Non-pigmented ciliary epithelial cell (primary cell): ENCODE data around the gene CARD6.
"Not testable (repeated sequence)": the region's sequence is repeated elsewhere in the genome, so short reads cannot be mapped to it uniquely, and the experiment has no call there.

Source experiments
- DNase-seq: peaks from one replicate; pipeline ENCODE4 v3.0.0-alpha.2; 2010; ENCODE audit warnings: low read depth

Gene CARD6

DNA sequence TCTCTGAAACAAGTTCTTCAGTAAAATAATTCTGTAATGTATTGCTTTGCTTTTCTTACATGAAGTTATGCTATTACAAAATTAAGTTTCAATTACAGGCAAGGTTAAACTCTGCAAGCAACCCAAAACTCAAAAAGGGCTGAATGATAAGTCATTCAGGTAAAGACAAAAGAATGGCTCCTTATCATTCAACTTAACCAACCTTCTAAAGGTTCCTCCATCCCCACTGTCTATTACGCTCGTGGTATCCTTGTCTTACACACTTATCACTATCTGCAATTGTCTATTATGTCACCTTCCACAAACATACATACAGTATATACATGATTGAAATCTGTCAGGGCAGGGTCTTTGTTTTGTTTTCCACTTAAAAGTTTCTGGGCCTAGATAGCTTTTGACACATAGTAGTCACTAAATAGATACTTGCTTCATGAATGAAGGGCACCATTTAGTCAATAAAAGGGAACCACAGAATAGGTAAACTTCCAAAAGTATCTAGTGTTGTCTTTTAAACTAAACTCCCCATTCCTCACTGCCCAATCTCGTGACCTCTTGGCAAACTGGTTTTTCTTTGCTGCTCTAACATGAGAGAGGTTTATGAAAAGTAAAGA lies 13.0 kb upstream of the CARD6 start:
- DNase-seq = no peak

DNA sequence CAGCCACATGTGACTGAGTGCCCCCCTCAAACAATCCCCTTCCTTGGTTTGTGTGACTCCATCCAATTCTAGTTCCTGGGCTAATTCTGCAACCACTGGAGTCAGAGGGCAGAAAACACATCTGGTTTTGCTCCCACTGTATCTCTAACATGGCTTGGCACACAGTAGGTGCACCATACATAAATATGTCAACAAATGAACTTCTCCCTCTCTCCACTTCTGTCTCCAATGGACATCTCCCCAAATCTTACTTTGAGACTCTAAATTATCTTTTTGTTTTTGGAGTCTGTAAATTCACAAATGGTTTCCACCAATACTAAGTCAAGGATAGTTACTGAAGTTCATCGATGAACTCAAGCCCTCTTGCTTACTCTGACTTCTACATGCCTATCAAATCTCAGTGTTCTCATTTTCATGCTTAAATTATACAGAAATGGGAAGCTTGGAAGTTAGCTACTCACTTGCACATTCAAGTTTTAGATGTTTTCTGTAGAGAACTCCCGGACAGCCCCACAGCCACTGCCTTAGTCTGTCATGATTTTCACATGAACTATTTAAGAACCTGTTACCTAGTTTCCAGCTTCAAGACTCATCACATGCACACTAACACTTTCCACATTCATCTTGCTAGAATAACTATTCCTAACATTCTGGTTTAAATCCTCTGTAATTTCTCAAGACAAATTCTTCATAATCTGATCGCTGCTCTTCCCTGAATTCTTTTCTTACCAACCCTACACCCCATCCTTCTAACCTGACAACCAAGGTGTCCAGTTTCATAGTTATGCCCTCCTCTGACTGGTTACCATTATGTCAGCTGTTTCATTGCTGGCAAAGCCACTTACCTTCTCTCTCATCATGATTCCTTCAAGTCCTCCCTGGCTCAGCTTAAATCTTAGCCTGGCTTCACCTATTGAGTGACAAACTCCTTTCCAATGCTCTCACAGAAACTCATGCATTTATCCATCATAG lies 12.2 kb upstream of the CARD6 start:
- DNase-seq = no peak

DNA sequence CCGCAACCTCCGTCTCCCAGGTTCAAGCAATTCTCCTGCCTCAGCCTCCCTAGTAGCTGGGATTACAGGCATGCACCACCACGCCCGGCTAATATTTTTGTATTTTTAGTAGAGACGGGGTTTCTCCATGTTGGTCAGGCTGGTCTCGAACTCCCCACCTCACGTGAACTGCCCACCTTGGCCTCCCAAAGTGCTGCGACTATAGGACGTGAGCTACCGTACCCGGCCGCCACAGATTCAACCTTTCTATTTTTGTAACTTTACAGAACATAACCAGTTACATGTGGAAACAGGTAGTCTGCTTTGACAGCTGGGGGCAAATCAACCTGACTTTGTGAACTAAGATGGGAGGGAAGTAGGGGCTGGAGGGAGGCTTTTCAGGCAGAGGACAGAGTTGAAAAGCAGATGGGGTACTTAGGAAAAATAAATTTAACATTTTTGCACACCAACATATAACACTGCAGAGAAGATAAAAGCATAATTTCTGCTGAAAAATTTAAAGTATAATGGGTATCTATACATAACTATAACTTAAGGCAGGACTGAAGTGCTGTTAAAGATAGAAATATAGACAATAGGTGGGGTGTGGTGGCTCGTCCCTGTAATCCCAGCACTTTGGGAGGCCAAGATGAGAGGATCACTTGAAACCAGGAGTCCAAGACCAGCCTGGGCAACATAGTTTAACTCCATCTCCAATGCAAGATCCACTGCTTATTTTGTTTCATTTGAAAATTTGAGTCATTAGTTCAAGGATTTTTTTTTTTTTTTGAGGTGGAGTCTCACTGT lies 11.2 kb upstream of the CARD6 start:
- no peak for DNase-seq

DNA sequence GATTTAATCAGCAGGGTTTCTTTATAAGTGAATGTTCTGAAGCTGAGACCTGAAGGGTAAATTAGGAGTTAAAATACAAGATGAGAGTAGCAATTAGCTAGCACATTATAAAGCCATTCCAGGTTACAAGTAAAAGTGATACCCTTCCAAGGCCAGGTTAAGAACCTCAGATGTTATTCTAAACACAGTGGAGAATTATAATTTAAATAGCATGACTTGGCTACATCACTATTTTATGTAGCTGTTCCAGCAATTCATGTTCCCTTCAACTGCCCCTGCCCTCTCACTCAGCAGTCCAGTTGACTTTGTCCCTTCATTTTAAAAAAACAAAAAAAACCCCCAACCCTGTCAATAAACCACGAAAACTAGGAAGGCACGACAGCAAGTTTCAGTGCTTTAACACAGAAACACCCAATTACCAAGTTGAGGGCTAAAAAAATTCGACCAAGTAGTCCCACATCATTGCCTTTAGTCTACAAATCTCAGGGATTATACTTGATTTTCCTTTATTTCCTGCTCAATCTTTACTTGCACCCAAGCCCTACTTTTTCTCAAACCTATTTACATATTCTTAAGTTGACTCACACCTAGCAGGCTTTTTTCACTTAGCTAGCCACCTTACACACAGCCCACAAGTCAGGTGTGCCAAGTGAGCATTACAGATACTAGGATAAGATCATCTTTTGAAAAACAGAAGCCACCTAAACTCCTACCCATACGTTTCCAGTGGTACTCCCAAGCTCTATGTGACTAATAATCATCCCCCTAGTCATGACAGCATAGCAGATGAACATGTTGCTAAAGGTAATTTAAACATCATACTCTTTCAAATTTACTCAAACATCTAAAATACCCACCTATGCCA lies 9.6 kb upstream of the CARD6 start:
- no peak for DNase-seq

DNA sequence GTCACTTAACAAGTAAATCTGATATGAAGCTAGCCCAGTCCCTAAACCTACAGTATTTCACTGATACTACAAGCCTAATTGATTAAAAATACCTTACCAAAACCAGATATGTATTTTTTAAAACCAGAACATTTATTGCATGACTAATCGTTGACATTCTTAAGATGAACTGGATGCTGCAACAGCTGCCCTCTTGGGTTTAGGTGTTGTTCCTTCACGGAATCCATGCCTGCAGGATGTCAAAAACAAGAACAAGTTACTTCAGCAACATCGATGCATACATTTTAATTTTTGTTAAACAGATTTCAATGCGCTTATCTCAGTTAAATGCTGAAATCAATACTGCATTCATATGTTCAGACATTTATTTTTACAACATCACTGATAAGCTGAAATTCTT lies 8.8 kb upstream of the CARD6 start:
- DNase-seq = no peak

DNA sequence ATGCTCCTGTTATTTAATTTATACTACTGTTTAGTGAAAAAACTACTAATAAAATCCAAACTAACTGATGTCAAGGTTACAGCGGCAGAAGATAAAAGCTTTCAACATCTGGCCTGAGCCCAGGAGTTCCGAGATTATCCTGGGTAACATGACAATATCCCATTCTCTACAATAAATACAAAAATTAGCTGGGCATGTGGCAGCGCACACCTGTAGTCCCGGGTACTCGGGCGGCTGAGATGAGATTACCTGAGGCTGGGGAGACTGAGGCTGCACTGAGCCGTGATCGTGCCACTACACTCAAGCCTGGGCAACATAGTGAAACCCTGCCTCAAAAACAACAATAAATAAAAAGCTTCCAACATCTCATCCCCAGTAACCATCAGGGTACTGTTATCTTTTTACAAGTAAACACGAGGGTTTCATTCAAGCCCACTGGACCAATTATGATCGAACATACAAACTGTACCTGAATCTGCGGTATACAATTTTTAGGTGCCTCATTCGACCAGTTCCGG lies 7.4 kb upstream of the CARD6 start:
- DNase-seq = no peak

DNA sequence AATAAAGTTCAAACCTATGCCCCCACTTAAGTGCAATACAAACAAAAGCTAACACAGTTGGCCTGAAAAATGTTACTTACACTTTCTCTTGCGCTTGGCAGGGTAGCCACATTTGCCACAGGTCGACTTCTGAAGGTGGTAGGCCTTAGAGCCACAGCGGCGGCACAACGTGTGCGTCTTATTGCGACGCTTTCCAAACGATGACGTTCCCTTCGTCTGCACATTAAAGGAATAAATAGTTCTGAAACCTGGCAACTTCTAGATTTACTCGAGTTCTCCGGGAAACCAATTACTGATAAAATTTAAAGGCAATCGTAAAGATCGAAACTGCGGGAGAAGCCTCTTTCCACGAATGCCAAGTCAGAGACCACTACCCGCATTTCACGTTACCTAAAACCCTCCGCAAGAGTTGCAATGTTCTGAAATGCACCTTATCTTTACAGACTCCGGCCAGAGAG lies 6.7 kb upstream of the CARD6 start:
- no peak for DNase-seq

DNA sequence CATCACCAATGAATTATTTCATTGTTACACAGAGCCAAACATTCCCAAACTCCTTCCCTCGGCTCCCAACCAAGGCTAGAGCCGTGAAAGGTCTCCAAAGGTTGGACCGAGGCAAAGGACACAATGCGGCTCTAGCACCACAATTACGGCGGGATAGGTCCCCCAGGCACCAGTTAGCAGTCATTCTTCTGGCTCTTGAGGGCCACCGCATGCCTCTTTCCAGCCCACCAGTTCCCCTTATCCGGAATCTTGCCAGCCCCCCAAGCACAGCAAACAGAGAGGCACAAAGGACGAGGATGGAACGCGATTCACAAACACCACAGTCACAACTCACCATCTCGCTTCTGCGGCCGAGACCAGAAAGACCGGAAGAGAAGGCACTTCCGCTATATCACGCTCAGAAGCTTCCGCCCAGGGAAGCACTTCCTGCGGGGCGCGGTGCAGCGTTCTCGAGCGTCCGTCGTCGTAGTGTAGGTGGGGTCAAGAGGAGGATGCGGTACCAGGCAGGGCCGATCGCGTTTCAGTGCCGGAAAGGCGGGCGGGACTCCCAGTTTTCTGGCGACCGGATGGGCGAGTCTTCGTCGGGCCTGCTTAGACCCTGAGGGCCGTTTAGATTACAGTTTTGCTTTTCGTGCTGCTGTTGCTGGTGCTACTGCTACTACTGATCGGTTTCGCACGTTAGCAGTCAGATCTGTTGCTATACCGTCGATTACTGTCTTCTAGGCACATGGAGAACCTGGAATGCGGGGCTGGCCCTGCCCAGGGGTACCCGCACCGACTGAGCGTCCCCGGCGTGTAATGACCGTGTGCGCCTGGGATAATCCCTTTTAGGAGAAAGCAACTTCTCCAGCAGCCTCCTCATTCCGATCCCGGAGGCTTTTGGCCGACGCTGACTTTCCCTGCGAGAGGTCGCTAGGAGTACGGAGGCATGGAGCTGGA lies 6.0 kb upstream of the CARD6 start, which contains the start of gene RPL37:
Gene RPL37, minus strand, starts transcription at position 374 of the 939 bp plus-strand sequence. Its CDS starts 37 bp downstream, at position 337.
- peak; percentile 89 for DNase-seq

DNA sequence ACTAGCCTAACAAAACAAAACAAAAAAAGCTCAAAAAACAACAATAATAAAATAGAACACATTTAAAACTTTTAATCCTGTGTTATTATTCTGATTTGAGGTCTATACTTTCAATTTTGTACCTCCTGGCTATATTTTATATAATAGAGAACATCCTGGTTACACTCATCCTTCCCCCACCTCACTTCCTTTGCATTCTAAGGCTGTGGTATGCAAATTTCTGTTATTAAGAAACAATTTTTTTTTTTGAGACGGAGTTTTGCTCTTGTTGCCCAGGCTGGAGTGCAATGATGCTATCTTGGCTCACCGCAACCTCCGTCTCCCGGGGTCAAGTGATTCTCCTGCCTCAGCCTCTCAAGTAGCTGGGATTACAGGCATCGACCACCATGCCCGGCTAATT lies 3.1 kb upstream of the CARD6 start:
- DNase-seq = no peak

DNA sequence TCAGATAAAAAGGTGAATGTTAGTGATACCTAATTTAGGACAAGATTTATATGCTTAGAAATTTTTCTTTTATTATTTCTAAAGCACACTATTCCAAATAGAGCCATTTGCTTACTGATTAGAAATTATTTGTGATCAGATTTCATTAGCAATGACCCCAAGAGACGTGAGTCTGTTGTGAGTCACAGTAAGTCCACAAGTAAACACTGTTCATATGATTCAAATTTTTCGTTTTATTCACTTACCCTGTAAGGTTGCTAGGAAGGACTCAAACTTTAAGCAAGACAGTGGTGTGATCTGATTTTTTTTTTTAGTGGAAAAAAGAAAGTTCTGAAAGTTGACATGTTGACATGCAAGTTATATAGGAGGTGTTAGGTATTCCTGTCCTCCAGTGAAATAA lies 1.2 kb downstream of the CARD6 start:
- DNase-seq = no peak

DNA sequence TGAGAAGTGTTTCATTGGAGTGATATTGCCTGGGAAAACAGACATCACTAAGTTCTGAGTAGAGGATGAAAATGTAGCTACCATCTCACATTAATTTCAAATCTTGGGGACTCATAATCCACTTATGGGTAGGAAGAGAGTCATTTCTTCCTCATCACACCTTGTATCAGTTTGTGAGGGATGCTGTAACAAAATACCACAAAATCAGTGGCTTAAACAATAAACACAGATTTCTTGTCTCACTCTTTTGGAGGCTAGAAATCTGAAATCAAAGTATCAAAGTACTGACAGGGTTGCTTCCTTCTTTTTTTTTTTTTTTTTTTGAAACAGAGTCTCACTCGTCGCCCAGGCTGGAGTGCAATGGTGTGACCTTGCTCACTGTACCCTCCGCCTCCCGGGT lies 3.4 kb downstream of the CARD6 start:
- DNase-seq = no peak

DNA sequence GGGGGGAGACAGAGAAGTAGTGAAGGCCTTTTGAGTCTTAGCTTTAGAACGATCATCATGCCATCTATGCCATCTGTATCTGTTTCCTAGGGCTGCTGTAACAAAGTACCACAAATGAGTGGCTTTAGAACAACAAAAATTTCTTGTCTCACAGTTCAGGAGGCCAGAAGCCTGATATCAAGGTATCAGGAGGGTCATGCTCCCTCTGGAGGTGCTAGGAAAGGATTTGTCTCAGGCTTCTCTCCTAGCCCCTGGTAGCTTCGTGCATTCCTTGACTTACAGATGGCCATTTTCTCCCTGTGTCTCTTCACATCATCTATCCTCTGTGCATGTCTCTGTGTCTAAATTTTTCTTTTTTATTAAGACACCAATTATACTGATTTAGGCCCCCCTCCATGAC lies 5.2 kb downstream of the CARD6 start:
- no peak for DNase-seq

DNA sequence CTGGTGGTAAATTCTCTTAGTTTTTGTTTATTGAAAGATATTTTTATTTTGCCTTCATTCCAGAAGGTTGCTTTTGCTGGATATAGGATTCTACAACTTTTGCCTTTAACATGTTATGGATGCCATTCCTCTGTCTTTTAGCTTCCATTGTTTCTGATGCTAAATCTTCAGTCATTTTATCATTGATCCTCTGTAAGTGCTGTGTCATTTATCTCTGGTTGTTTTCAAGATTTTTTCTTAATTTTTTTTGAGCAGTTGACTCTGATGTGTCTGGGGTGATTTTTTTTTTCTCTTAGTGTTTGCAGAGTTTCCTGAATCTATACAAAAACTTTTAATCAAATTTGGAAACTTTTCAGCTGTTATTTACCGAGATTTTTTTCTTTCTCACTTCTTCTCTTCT lies 6.4 kb downstream of the CARD6 start:
- DNase-seq = no peak

DNA sequence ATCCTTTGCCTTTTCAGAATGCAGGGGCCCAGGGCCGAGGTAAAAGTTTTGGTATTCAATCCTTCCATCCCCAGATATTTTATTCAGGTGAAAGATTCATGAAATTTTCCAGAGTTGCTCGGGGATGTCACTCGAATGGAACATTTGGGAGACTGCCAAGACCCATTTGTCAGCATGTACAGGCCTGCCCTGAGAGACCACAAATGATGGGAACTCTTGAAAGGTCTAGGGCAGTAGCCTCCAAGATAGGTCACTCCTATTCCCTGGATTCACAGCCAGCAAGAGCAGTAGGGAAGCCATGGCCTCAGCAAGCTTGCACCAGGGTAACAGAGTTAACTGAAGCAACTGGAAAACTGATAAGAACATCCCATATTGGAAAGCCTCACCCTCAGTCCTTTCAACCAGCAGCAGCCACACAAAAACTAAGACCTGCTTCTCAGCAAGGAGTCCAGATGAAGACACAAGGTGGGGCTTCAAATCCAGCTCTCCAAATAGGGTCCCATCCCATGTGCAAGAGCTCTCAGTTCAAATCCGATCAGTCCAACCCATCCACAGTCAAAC lies 12.5 kb downstream of the CARD6 start:
- DNase-seq = no peak

DNA sequence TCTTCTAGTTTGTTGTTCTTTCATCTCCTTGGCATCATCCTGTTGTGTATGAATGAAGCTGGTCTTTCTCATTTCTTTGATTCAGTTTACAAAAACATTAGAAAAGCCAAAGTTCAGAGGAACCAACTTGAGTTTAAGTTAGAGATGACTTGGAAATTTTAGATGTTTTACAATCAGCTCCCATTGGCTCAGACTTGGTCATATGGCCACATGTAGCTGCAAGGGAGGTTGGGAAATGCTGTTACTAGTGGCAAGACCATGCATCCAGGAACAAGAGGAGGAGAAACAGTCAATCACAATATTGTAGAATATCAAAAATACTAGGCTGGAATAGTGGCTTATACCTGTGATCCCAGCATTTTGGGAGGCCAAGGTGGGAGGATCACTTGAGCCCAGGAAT lies 19.5 kb downstream of the CARD6 start:
- no peak for DNase-seq

DNA sequence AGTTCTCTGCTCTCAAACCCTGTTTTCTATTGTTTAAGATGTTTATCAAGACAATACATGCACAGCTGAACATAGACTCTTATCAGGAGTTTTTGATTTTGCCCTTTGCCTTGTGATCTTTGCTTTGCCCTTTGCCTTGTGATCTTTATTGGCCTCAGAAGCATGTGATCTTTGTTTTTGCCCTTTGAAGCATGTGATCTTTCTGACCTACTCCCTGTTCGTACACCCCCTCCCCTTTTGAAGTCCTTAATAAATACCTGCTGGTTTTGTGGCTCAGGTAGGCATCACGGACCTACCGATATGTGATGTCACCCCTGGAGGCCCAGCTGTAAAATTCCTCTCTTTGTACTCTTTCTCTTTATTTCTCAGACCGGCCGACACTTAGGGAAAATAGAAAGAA lies 23.8 kb downstream of the CARD6 start:
- not testable (repeated sequence) for DNase-seq

DNA sequence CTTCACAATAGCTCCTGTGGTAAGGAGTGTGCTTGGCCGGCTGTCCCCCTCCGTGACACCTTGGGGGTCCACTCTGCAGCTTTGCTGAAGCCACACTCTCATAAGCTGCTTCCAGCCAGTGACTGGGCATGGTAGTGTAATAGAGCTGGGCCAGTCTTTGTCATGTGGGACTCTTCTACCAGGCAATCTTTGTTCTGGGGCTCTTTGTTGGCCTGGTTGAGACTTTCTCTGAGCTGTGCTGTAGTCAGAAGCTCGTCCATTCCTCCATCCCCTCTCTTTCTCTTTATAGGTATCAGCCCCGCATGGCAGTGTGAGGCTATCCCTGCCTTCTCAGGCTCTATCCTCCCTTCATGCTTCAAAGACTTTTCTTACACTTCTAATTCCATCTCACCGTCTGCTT lies 25.7 kb downstream of the CARD6 start:
- DNase-seq = no peak

DNA sequence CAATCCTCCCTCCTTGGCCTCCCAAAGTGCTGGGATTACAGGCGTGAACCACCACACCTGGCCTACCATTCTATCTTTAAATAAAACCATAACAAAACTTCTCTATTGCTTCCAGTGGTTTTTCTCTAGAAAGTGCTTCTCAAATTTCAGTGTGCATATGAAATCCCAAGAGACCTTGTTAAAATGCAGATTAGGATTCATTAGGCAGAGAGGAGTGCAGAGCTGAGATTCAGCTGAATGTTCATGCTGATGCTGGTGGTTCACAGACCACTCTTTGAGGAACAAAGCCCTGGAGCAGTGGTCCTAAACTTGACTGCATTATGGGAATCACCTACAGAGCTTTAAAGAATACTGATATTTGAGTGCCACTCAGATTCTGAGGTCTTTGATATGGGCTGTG lies 28.2 kb downstream of the CARD6 start:
- no peak for DNase-seq

DNA sequence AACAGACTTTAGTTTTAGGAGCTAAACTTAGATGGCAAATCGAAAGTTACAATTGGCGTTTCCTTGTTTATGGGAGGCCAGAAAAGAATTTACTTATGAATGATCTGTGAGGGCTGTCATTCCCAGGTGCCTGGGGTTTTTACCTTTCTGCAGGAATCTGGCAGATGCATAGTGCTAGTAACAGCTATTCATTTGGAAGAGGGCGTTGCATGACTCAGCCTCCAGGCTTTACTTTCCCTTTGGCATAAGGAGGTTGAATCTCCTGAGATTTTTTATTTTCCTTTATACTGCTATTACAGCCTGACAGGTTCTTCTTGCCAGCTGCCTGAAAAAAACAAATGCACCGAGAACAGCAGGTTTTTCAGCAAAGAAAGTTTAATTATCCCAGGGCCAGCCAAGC lies 30.0 kb downstream of the CARD6 start:
- DNase-seq = no peak

DNA sequence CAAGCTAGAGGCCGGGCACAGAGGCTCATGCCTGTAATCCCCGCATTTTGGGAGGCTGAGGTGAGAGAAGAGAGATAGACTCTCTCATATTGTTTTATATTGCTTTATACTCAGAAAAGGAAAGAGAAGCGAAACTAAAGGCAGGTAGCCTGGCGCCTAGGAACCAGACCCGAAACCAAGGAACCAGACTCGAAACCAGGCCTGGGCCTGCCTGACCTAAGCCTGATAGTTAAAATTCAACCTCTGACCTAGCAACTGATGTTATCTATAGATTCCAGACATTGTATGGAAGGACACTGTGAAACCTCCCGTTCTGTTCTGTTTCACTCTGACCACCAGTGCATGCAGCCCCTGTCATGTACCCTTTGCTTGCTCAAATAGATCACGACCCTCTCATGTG lies 31.1 kb downstream of the CARD6 start:
- not testable (repeated sequence) for DNase-seq
